Loucy (cell line): ENCODE results near the gene ADCY7.

Source experiments
- EZH2phosphoT487 ChIP-seq: fragments of 200-600 bp; IDR thresholded peaks from 2 replicates; pipeline ENCODE4 v1.6.1; 2018; ENCODE audit warnings: antibody characterized with exemption, mild to moderate bottlenecking, moderate library complexity, borderline replicate concordance
- TF ChIP-seq, protein P1 (sequence below): fragments of 200-600 bp; sonication (generic); conservative IDR thresholded peaks from 2 replicates; pipeline ENCODE4 v1.5.1; 2014; ENCODE audit warnings: mild to moderate bottlenecking, antibody characterized with exemption, low read length

DNA sequence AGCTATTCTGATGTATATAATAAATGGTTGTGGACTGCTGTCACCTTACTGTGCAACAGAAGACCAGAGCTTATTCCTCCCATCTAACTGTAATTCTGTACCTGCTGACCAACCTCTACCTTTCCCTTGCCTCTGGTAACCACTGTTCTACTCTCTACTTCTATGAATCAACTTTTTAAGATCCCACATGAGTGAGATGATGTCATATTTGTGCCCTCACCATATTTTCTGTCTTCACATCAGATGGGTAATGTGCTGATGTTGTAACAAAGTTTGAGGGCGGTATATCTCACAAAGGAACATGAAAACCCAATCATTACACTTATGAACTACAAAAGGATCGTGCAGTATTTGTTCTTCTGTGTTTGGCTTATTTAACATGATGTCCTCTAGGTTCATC lies 85.6 kb downstream of the ADCY7 start:
- TF ChIP-seq, protein P1, sequence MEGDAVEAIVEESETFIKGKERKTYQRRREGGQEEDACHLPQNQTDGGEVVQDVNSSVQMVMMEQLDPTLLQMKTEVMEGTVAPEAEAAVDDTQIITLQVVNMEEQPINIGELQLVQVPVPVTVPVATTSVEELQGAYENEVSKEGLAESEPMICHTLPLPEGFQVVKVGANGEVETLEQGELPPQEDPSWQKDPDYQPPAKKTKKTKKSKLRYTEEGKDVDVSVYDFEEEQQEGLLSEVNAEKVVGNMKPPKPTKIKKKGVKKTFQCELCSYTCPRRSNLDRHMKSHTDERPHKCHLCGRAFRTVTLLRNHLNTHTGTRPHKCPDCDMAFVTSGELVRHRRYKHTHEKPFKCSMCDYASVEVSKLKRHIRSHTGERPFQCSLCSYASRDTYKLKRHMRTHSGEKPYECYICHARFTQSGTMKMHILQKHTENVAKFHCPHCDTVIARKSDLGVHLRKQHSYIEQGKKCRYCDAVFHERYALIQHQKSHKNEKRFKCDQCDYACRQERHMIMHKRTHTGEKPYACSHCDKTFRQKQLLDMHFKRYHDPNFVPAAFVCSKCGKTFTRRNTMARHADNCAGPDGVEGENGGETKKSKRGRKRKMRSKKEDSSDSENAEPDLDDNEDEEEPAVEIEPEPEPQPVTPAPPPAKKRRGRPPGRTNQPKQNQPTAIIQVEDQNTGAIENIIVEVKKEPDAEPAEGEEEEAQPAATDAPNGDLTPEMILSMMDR, result no peak
- TF ChIP-seq EZH2phosphoT487, result no peak
